Breast epithelium (tissue), 4 donors: ENCODE data around the gene HOXB13. TPM values are rescaled to one million over a fixed set of nuclear protein-coding genes. Genes with fewer than 3 reads are reported as not detected.

Source experiments
- DNase-seq, 2 donors: peaks; one replicate each; pipeline ENCODE4 v3.0.0-alpha.2; 2019; ENCODE audit warnings: low spot score in 2 of 2
- H3K27ac ChIP-seq, 2 donors: fragments of 200-600 bp; sonication (generic) in 1 of 2; one replicate each; pipeline ENCODE4 v1.5.1; 2016 to 2019; ENCODE audit warnings: mild to moderate bottlenecking in 1 of 2
- H3K27me3 ChIP-seq, 2 donors: fragments of 200-600 bp; sonication (generic) in 1 of 2; one replicate each; pipeline versions ENCODE4 v1.5.1 to v1.6.0; 2017 to 2019; ENCODE audit warnings: control low read depth in 1 of 2, mild to moderate bottlenecking in 1 of 2
- H3K36me3 ChIP-seq: fragments of 200-600 bp; one replicate; pipeline ENCODE4 v1.5.1; 2019
- H3K4me1 ChIP-seq, 2 donors: fragments of 200-600 bp; sonication (generic); one replicate each; pipeline ENCODE4 v1.5.1; 2016 to 2019; ENCODE audit warnings: control low read depth in 1 of 2
- H3K4me3 ChIP-seq, 3 donors: fragments of 200-600 bp; sonication (generic); 1 replicate in 2 of 3; 2 replicates in 1 of 3; pipeline ENCODE4 v1.5.1; 2016 to 2019; ENCODE audit warnings: mild to moderate bottlenecking in 3 of 3, moderate library complexity in 2 of 3
- H3K9me3 ChIP-seq, 2 donors: fragments of 200-600 bp; sonication (generic) in 1 of 2; one replicate each; pipeline ENCODE4 v1.5.1; 2016 to 2019; ENCODE audit warnings: control low read depth in 1 of 2
- CTCF ChIP-seq, 3 donors: fragments of 450-650 bp; IDR thresholded peaks; one replicate each; pipeline ENCODE4 v1.5.1; 2016 to 2017; ENCODE audit warnings: antibody characterized with exemption in 3 of 3, mild to moderate bottlenecking in 3 of 3, moderate library complexity in 3 of 3
- POLR2A ChIP-seq: fragments of 450-650 bp; IDR thresholded peaks from one replicate; pipeline ENCODE4 v1.6.1; 2016; ENCODE audit warnings: antibody characterized with exemption, mild to moderate bottlenecking, moderate library complexity
- POLR2AphosphoS5 ChIP-seq, 3 donors: sonication (generic); formaldehyde crosslinking; IDR thresholded peaks; one replicate each; pipeline ENCODE4 v1.6.1; 2017; ENCODE audit warnings: antibody characterized with exemption in 3 of 3
- intact Hi-C: fragments of 100-400 bp; cut with DNase I; formaldehyde crosslinking; loops from one replicate; pipeline ENCODE4 v1.15.1; 2023; ENCODE audit warnings: low total_unique reads
- total RNA-seq, 3 donors: library from RNA; depleted of rRNA; stranded (reverse); fragments of >200 nt; gene quantifications; one replicate each; pipeline ENCODE4 v1.1.0, GENCODE V29; 2016

The HOXB13 gene
- total RNA-seq, 3 donors from 2014 or later, result 0.16 TPM; not detected in 2

GRCh38 chr17:48769009-48769675 is 40.6 kb upstream of the HOXB13 start:
- Histone ChIP-seq H3K9me3 (no peaks in the 10 kb centered on the region), H3K27ac (no peak overlapping the region), H3K4me1 (no peaks in the 10 kb centered on the region), H3K27me3 (peaks cover 0 to 13% of the 10 kb centered on the region in 2 donors), H3K36me3 (no peaks in the 10 kb centered on the region), H3K4me3 (no peak overlapping the region)
- TF ChIP-seq CTCF (IDR thresholded peaks at IDR 0.05) (no peak), POLR2A (no peak), POLR2AphosphoS5 (IDR thresholded peaks at IDR 0.05) (no peak)
- DNase-seq, result no peak
- intact Hi-C loops, result no loop called here

GRCh38 chr17:48767263-48767774 is 38.8 kb upstream of the HOXB13 start:
- no peaks in the 10 kb centered on the region for H3K4me1 ChIP-seq
- H3K27me3 ChIP-seq, result peaks cover 0 to 24% of the 10 kb centered on the region in 2 donors
- no peaks in the 10 kb centered on the region for H3K36me3 ChIP-seq
- H3K4me3 ChIP-seq, result no peak overlapping the region
- H3K9me3 ChIP-seq, result no peaks in the 10 kb centered on the region
- H3K27ac ChIP-seq, result no peak overlapping the region
- TF ChIP-seq CTCF (IDR thresholded peaks at IDR 0.05) (no peak), POLR2AphosphoS5 (IDR thresholded peaks at IDR 0.05) (no peak), POLR2A (no peak)
- intact Hi-C loops, result no loop called here
- no peak for DNase-seq

- no peak for DNase-seq
- TF ChIP-seq CTCF (IDR thresholded peaks at IDR 0.05) (no peak), POLR2AphosphoS5 (IDR thresholded peaks at IDR 0.05) (no peak)
- intact Hi-C loops, result no loop called here
- no peak overlapping the region for H3K4me3 ChIP-seq
- no peak overlapping the region for H3K27ac ChIP-seq
- H3K27me3 ChIP-seq, result peaks cover 0 to 58% of the 10 kb centered on the region in 2 donors
- H3K36me3 ChIP-seq, result no peaks in the 10 kb centered on the region
- H3K4me1 ChIP-seq, result no peaks in the 10 kb centered on the region
- no peaks in the 10 kb centered on the region for H3K9me3 ChIP-seq
Observed at GRCh38 chr17:48761114-48761513, 32.6 kb upstream of the HOXB13 start.

- intact Hi-C loops, result no loop called here
- no peak for DNase-seq
- Histone ChIP-seq H3K9me3 (no peaks in the 10 kb centered on the region), H3K27me3 (peaks cover 0 to 65% of the 10 kb centered on the region in 2 donors), H3K4me1 (no peaks in the 10 kb centered on the region), H3K4me3 (no peak overlapping the region), H3K27ac (no peak overlapping the region), H3K36me3 (no peaks in the 10 kb centered on the region)
- TF ChIP-seq POLR2AphosphoS5 (IDR thresholded peaks at IDR 0.05) (no peak), POLR2A (no peak), CTCF (IDR thresholded peaks at IDR 0.05) (no peak)
Observed at GRCh38 chr17:48760411-48760810, 31.9 kb upstream of the HOXB13 start.

GRCh38 chr17:48759288-48759687 is 30.7 kb upstream of the HOXB13 start:
- H3K9me3 ChIP-seq, result no peaks in the 10 kb centered on the region
- H3K4me3 ChIP-seq, result no peak overlapping the region
- H3K27ac ChIP-seq, result no peak overlapping the region
- H3K27me3 ChIP-seq, result peaks cover 4 to 72% of the 10 kb centered on the region in 2 donors
- no peaks in the 10 kb centered on the region for H3K4me1 ChIP-seq
- TF ChIP-seq CTCF (IDR thresholded peaks at IDR 0.05), result no peak
- no peak for TF ChIP-seq POLR2A
- no peak for TF ChIP-seq POLR2AphosphoS5 (IDR thresholded peaks at IDR 0.05)
- intact Hi-C loops, result no loop called here
- DNase-seq, result no peak
- no peaks in the 10 kb centered on the region for H3K36me3 ChIP-seq
